Activated CD4-positive, alpha-beta T cell treated with anti-CD3 and anti-CD28 coated beads for 4 hours (primary cell): ENCODE results near the gene FAM180A.
"Not testable (repeated sequence)": the region's sequence is repeated elsewhere in the genome, so short reads cannot be mapped to it uniquely, and the experiment has no call there.

ENCODE experiments used
- DNase-seq, 2 donors: peaks; one replicate each; pipeline ENCODE4 v3.0.0-alpha.2; 2020

Gene FAM180A

GRCh38 chr7:135770139-135770710, 21.6 kb upstream of the FAM180A start:
- no peak for DNase-seq

DNA sequence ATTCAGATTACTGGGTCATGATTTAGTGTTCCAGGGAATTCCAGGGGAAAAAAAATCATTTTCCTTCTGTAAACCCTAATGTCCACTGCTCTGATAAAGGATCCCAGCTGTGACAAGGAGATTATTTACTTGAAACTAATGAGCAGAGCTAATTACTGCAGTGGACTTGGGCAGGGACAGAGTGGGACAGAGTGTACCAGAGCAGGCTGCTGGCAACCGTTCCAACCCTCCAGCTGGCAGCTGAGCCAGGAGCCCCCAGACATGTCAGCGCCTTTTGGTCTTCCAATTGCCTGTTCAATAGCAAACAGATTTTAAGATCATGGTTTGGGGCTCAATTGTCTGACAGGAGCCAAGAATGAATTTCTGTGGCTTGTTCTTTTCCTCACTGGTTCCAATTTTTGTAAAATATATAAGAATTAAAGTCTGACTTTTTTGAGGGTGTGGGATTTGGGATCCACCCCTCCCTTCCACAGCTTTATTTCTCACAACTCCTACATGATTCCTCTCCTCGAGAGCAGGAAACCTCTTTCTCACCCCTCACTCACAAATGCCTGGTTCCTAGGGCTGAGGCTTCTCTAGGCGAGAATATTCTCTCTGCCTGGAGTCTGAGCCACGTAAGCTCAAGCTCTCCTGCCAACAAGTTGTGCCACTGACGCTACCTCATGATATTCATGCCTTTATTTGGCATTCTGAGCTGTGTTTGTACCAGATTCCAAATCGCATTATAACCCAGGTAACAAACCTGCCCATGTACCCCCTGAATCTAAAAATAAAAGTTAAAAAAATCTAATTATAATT, 20.6 kb upstream of the FAM180A start:
- DNase-seq: no peak

DNA sequence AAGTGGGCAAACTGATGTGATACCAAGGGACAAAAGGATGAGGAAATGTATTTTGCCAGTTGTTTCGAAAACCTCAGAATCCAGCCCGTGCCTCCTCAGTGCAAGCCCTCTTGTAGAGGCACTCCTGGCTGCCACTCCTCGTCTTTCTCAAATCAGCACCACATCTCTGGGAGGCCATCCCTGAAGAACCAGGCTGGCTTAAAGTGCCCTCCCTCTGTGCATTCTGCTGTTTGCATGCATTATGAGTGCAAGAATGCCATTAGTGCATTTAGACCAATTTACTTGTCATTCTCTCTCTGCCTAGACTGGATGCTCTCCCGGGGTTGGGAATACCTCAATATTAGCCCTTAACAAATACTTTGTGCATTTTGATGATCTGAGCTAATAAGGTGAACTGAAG, 19.9 kb upstream of the FAM180A start:
- DNase-seq: no peak

- no peak for DNase-seq
Measured at GRCh38 chr7:135768064-135768463, 19.5 kb upstream of the FAM180A start.

- DNase-seq: no peak
Measured at GRCh38 chr7:135763261-135763660, 14.6 kb upstream of the FAM180A start.

GRCh38 chr7:135761751-135762488, 13.3 kb upstream of the FAM180A start:
- no peak for DNase-seq

- DNase-seq: no peak
Measured at GRCh38 chr7:135759532-135759931, 10.9 kb upstream of the FAM180A start.

DNA sequence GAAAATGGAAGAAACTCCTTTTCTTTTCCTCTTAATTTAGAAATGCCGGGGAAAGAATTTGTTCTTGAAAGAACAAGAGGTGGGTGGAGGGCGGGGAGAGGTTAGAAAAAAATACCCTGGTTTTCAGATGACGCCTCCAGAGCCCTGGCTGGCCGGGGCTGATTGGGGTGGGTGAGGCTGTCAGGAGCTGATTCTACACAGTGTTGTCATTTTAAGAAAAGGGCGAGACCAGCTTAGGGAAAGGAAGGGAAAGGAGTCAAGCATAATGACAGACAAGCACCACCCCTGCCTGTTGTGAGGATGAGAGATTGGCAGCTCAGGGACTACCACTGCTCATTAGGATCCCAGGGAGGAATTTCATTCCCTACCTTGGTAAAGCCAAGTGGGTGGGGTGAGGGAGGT, 9.9 kb upstream of the FAM180A start:
- no peak for DNase-seq

DNA sequence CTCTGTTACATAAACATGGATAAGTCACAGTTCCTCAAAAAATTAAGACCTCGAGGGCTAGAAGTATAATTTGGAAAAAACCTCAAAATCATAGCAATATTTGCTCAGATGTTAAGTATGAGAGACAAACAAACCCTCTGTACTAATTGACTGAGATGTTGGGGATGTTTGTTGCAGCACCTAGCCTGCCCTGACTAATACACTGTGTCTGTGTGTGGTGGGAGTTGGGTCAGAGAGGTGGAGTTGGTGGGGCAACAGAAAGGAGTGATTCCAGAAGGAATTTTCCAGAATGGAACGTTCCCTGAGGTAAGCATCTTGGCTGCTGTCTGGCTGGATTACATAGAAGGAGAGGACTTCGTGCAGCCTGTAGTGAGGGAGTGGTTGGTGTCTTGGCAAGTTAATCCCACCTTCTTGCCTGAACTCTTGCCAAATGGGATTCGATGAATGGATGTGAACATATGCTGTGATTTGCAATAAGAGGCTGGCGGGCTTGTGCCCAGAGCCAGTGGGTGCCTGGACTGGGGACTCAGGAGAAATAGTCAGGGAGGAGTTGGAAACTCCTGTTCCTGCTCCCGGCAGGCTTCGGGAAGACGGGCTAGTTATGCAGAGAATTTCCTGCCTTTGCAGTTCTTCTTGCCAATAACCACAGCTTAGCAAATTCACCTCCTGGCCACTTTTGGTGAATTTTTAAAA, 9.3 kb upstream of the FAM180A start:
- DNase-seq: no peak

DNA sequence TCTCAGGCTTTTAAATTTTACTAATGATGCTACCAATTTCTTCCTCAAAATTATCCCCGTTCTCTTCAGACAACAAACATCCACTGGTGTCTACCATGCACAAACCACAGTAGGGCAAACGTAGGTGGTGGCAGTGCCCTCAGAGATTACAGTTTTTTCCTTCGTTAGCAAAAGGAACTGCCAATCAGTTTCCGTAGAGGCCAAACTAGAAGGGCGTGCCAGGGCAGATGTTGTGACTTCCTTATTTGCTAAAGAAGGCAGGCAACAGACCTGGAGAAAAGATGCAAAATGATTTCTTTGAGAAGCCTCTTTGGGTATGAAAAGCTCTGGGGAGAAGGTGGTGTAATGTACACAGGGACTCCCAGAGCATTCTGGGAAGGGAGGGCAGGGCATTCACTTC, 7.6 kb upstream of the FAM180A start:
- DNase-seq: no peak

DNA sequence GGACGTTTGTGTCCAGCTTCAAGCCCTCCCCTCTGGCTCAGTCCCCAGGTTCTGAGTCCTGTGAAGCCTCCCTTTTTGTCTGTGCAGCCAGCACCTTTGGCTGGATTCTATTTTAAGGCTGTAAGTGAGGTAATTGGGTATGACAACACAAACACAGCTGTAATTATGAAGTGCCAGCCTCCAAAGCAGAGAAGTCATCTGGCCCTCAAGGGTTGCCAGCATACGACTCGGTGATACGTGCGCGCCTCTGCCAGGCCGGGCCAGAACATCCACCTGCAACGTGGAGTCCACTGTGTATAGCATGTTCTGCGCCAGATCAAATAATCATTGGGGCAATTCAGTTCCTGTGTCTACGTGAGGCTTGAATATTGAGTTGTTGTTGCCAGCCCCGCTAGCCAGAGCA, 6.7 kb upstream of the FAM180A start:
- DNase-seq: no peak

DNA sequence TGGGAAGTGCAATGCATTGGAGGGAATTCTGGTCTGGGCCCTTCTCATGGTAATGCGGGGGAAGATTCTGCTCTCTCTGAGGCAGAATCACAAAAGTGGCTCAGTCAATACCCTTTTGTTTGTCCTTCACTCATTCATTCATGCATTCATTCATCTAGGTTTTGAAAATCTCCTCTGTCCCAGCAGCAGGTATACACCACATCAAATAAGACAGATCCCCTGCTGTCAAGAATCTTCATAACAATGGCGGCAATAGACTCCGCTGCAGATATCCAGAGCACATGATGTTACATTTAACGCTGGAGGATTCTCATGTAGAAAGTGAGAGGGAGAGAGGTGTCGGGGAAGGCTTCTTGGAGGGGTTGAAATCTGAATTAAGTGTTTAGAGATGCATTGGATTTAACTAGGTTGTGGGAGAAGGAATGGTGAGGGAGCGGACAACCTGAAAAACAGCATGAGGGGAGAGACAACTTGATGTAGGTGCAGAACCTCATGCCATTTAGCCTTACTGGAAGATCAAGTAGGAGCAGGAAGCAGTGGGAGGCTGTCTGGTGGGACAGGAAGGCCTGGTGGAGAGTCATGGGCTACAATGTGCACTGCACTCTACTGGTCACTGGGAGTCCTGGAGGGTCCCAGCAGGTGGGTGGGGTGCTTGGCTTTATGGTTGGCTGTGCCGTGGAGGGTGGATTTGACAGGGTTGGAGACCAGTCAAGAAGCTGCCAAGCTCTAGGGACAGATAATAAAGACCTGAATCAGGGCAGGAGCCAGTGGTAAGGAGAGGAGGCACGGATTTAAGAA, 5.2 kb upstream of the FAM180A start:
- DNase-seq: no peak

DNA sequence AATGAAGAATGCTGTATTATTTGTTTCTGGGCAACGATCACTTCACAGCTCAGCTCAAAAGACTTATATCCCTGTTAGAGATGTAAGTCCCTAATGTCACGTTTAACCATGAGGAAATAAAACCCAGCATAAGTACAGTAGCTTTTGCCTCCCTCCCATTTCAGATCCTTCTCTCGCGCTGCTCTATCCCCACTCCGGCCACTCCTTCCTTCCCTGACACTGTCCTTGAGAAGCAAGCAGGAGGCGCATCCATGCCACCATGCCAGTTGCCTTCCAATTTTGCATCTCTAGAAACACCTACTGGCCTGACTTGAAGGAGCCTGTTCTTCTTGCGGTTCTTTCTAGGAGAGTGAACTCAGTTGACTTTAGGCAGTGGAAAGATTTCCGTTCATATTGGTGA, 1.2 kb downstream of the FAM180A start:
- no peak for DNase-seq

- DNase-seq: no peak
Measured at GRCh38 chr7:135745703-135746312, 2.8 kb downstream of the FAM180A start.

GRCh38 chr7:135744938-135745702, 3.5 kb downstream of the FAM180A start:
- DNase-seq: no peak

- no peak for DNase-seq
Measured at GRCh38 chr7:135743907-135744731, 4.5 kb downstream of the FAM180A start.

GRCh38 chr7:135742371-135742770, 6.2 kb downstream of the FAM180A start:
- no peak for DNase-seq

- DNase-seq: no peak
Measured at GRCh38 chr7:135741905-135742304, 6.7 kb downstream of the FAM180A start.

GRCh38 chr7:135740889-135741288, 7.7 kb downstream of the FAM180A start:
- DNase-seq: no peak

DNA sequence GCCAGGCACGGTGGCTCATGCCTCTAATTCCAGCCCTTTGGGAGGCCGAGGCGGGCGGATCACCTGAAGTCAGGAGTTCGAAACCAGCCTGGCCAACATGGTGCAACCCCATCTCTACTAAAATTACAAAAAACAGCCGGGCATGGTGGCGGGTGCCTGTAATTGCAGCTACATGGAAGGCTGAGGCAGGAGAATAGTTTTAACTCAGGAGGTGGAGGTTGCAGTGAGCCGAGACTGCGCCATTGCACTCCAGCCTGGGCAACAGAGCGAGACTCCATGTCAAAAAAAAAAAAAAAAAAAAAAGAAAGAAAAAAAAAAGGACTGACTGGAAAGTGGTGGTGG, 11.3 kb downstream of the FAM180A start:
- DNase-seq: not testable (repeated sequence)
